VCaP (cell line): ENCODE data around the gene PPP6C.
A peak's percentile ranks its signal among the peaks of the same experiment; 100 is the strongest.

ENCODE experiments used
- H3K27ac ChIP-seq: fragments of 450-650 bp; 2 replicates; pipeline ENCODE4 v1.5.1; 2017
- TF ChIP-seq, protein P1 (sequence below): fragments of 450-650 bp; conservative IDR thresholded peaks from 2 replicates; pipeline ENCODE4 v1.5.1; 2017; ENCODE audit warnings: mild to moderate bottlenecking, moderate library complexity

The PPP6C gene

GRCh38 chr9:125142560-125143376, 46.8 kb downstream of the PPP6C start:
- TF ChIP-seq, protein P1, sequence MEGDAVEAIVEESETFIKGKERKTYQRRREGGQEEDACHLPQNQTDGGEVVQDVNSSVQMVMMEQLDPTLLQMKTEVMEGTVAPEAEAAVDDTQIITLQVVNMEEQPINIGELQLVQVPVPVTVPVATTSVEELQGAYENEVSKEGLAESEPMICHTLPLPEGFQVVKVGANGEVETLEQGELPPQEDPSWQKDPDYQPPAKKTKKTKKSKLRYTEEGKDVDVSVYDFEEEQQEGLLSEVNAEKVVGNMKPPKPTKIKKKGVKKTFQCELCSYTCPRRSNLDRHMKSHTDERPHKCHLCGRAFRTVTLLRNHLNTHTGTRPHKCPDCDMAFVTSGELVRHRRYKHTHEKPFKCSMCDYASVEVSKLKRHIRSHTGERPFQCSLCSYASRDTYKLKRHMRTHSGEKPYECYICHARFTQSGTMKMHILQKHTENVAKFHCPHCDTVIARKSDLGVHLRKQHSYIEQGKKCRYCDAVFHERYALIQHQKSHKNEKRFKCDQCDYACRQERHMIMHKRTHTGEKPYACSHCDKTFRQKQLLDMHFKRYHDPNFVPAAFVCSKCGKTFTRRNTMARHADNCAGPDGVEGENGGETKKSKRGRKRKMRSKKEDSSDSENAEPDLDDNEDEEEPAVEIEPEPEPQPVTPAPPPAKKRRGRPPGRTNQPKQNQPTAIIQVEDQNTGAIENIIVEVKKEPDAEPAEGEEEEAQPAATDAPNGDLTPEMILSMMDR = no peak
- H3K27ac ChIP-seq = peak overlapping the region; percentile 86

- H3K27ac ChIP-seq = peak overlapping the region; percentile 86
- TF ChIP-seq, protein P1 = no peak
These were observed 47.9 kb downstream of the PPP6C start for GRCh38 chr9:125141751-125142150.

- TF ChIP-seq, protein P1 = no peak
- H3K27ac ChIP-seq = peak overlapping the region; percentile 86
These were observed 48.4 kb downstream of the PPP6C start for GRCh38 chr9:125141251-125141650.

DNA sequence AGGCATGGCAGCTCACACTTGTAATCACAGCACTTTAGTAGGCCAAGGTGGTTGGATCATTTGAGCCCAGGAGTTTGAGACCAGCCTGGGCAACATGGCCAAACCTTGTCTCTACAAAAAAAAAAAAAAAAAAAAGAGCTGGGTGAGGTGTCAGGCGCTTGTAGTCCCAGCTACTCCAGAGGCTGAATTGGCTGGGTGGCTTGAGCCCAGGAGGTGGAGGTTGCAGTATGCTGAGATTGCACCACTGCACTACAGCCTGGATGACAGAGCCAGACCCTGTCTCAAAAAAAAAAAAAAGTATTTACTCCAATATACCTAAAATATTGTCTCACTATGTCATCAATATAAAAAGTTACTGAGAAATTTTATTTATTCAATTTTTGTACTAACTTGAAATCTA, 49.0 kb downstream of the PPP6C start:
- TF ChIP-seq, protein P1 = no peak
- H3K27ac ChIP-seq = peak overlapping the region; percentile 86

- TF ChIP-seq, protein P1 = no peak
- no peak overlapping the region for H3K27ac ChIP-seq
These were observed 52.4 kb downstream of the PPP6C start for GRCh38 chr9:125137200-125137599.

DNA sequence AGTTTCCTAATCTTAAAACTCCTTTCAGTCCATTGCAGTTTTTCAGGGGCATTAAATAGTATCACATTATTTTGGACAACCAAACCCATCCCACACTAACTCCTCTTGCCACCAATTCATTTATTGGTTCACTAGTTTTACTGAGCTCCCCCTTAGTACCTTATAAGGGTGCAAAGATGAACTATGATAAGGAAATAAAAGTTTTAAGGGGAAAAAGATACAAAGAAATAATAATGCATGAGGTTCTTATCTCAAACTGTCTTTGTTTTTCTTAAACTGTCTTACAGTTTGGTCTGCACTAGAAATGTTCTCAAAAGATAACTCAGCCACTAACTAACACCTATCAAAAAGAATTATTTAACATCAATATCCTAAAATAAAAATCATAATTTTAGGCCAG, 54.6 kb downstream of the PPP6C start:
- TF ChIP-seq, protein P1 = no peak

DNA sequence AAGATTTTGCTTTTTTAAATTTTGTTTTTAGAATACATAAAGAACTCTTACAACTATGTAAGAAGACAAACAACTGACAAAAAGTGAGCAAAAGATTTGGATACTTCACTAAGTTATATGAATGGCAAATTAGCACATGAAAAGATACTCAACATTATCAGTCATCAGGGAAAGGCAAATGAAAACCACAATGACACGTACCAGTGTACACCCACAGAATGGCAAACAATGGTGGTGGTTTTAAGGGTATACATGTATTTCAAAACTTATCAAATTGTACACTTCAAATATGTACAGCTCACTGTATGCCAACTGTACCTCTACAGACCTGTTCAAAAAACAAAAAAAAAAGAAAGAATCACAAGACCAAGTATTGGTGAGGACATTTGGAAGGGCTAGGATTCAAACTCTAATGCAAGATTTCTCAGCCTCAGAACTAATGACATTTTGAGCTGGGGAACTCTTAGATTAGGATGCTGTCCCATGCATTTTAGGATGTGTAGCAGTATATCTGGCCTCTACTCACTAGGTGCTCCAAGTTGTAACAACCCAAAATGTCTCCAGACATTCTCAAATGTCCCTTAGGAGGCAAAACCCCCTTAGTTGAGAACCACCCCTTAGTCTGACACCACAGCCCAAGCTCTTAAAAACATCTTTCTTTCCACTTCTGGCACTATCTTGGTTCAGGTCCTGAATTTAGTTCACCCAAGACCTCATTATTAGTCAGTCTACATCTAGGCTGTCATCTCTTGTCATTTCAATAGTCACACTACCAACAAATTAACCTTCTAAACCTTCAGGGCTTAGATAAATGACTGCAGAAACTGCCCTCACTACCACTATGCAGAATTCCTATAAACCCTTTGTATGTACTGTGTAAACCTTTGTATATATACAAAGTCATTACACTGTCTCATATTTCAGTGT, 55.9 kb downstream of the PPP6C start:
- no peak overlapping the region for H3K27ac ChIP-seq
- TF ChIP-seq, protein P1 = no peak

More for the DNA sequence above, 54.6 kb downstream of the PPP6C start:
- H3K27ac ChIP-seq = no peak overlapping the region
